HK-2 (cell line): Measurements from ENCODE around the gene ST7.
"Not testable (repeated sequence)": the region's sequence is repeated elsewhere in the genome, so short reads cannot be mapped to it uniquely, and the experiment has no call there.

Experiments
- DNase-seq: peaks from one replicate; pipeline ENCODE4 v3.0.0-alpha.2; 2018; ENCODE audit not compliant: unreplicated experiment

ST7 gene

GRCh38 chr7:117096942-117097341, 143.6 kb downstream of the ST7 start:
- DNase-seq = no peak

GRCh38 chr7:117097860-117098259, 144.6 kb downstream of the ST7 start:
- DNase-seq = no peak

GRCh38 chr7:117098457-117098856, 145.2 kb downstream of the ST7 start:
- DNase-seq = no peak

GRCh38 chr7:117101026-117101425, 147.7 kb downstream of the ST7 start:
- DNase-seq = no peak

- no peak for DNase-seq
Measured at GRCh38 chr7:117110480-117111315, 157.4 kb downstream of the ST7 start.

- DNase-seq = no peak
Measured at GRCh38 chr7:117111535-117111934, 158.2 kb downstream of the ST7 start.

- DNase-seq = no peak
Measured at GRCh38 chr7:117112640-117113039, 159.3 kb downstream of the ST7 start.

- no peak for DNase-seq
Measured at GRCh38 chr7:117113871-117114270, 160.6 kb downstream of the ST7 start.

- no peak for DNase-seq
Measured at GRCh38 chr7:117114272-117114671, 161.0 kb downstream of the ST7 start.

- no peak for DNase-seq
Measured at GRCh38 chr7:117116211-117116610, 162.9 kb downstream of the ST7 start.

- DNase-seq = no peak
Measured at GRCh38 chr7:117117172-117117571, 163.9 kb downstream of the ST7 start.

- no peak for DNase-seq
Measured at GRCh38 chr7:117118579-117119180, 165.4 kb downstream of the ST7 start.

GRCh38 chr7:117119192-117119924, 166.1 kb downstream of the ST7 start:
- peak; percentile 68 for DNase-seq

GRCh38 chr7:117120321-117120720, 167.0 kb downstream of the ST7 start:
- DNase-seq = not testable (repeated sequence)

GRCh38 chr7:117122036-117122435, 168.7 kb downstream of the ST7 start:
- not testable (repeated sequence) for DNase-seq

- no peak for DNase-seq
Measured at GRCh38 chr7:117122536-117122935, 169.2 kb downstream of the ST7 start.

GRCh38 chr7:117123311-117123926, 170.1 kb downstream of the ST7 start:
- DNase-seq = no peak

GRCh38 chr7:117124591-117125220, 171.4 kb downstream of the ST7 start:
- DNase-seq = peak; percentile 90

GRCh38 chr7:117126676-117127075, 173.4 kb downstream of the ST7 start:
- DNase-seq = no peak

GRCh38 chr7:117127585-117128168, 174.4 kb downstream of the ST7 start:
- peak; percentile 24 for DNase-seq

GRCh38 chr7:117129521-117129955, 176.2 kb downstream of the ST7 start:
- no peak for DNase-seq
